Measurements from ENCODE around the gene CSPG4. TPM values are rescaled to one million over a fixed set of nuclear protein-coding genes. Genes with fewer than 3 reads are reported as not detected.
A peak's percentile ranks its signal among the peaks of the same experiment; 100 is the strongest.
"Not testable (repeated sequence)": the region's sequence is repeated elsewhere in the genome, so short reads cannot be mapped to it uniquely, and the experiment has no call there.

The CSPG4 gene
- total and polyA plus RNA-seq, 9 donors, result 3.3 to 30.0 (median 5.2) TPM

- DNase-seq, result peak in 1 of 5 donors; percentile 63
- not testable (repeated sequence) for H3K27ac ChIP-seq, H3K4me3 ChIP-seq, H3K36me3 ChIP-seq, H3K27me3 ChIP-seq, H3K9me3 ChIP-seq
- intact Hi-C loops (cut with DNase I), result loop anchor here in 1 of 4 donors (10.0 kb wide), 1 partner anchor 333 kb away; the partner anchor contains the start of gene MAN2C1
- H3K4me1 ChIP-seq (ENCODE audit: insufficient read depth), result peaks cover 20% of the 10 kb centered on the region
- WGBS, 3 donors, result 65 to 77% (median 66%) methylated on average over 15 to 21 of the region's 21 CpGs
These were observed 14.5 kb downstream of the CSPG4 start for GRCh38 chr15:75697974-75698747.

GRCh38 chr15:75697523-75697922 lies 15.1 kb downstream of the CSPG4 start:
- H3K4me3 ChIP-seq, result no peak overlapping the region
- intact Hi-C loops (cut with DNase I), result loop anchor here in 1 of 4 donors (10.0 kb wide), 1 partner anchor 333 kb away; the partner anchor contains the start of gene MAN2C1
- no peaks in the 10 kb centered on the region for H3K9me3 ChIP-seq
- H3K27ac ChIP-seq, result no peak overlapping the region
- no peaks in the 10 kb centered on the region for H3K27me3 ChIP-seq
- no peaks in the 10 kb centered on the region for H3K36me3 ChIP-seq
- peaks cover 20% of the 10 kb centered on the region for H3K4me1 ChIP-seq (ENCODE audit: insufficient read depth)
- TF ChIP-seq CTCF (IDR thresholded peaks at IDR 0.05), result no peak
- no peak for TF ChIP-seq POLR2A (IDR thresholded peaks at IDR 0.05)
- TF ChIP-seq EP300 (IDR thresholded peaks at IDR 0.05), result no peak
- peak in 1 of 5 donors; percentile 37 for DNase-seq
- 42 to 59% (median 49%) methylated on average over 7 of the region's 7 CpGs for WGBS, 3 donors

GRCh38 chr15:75696854-75697259 lies 15.8 kb downstream of the CSPG4 start:
- intact Hi-C loops (cut with DNase I), result loop anchor here in 1 of 4 donors (10.0 kb wide), 1 partner anchor 332 kb away; the partner anchor contains the start of gene MAN2C1
- no peaks in the 10 kb centered on the region for H3K36me3 ChIP-seq
- no peaks in the 10 kb centered on the region for H3K9me3 ChIP-seq
- WGBS, 3 donors, result 67 to 82% (median 75%) methylated on average over 11 of the region's 11 CpGs
- TF ChIP-seq EP300 (IDR thresholded peaks at IDR 0.05) (no peak), CTCF (IDR thresholded peaks at IDR 0.05) (no peak), POLR2A (IDR thresholded peaks at IDR 0.05) (no peak)
- peak overlapping the region; percentile 1 to 20 for H3K27ac ChIP-seq
- H3K4me1 ChIP-seq (ENCODE audit: insufficient read depth), result peaks cover 20% of the 10 kb centered on the region
- DNase-seq, result peak in 1 of 5 donors; percentile 33
- H3K4me3 ChIP-seq, result no peak overlapping the region
- H3K27me3 ChIP-seq, result no peaks in the 10 kb centered on the region

GRCh38 chr15:75696311-75696720 lies 16.3 kb downstream of the CSPG4 start:
- peak in 1 of 5 donors; percentile 42 for DNase-seq
- TF ChIP-seq EP300 (IDR thresholded peaks at IDR 0.05), result no peak
- no peak for TF ChIP-seq CTCF (IDR thresholded peaks at IDR 0.05)
- no peak for TF ChIP-seq POLR2A (IDR thresholded peaks at IDR 0.05)
- WGBS, 3 donors, result 71 to 86% (median 82%) methylated on average over 14 of the region's 14 CpGs
- H3K4me1 ChIP-seq (ENCODE audit: insufficient read depth), result peaks cover 20% of the 10 kb centered on the region
- intact Hi-C loops (cut with DNase I), result loop anchor here in 1 of 4 donors (10.0 kb wide), 1 partner anchor 332 kb away; the partner anchor contains the start of gene MAN2C1
- no peaks in the 10 kb centered on the region for H3K36me3 ChIP-seq
- no peaks in the 10 kb centered on the region for H3K9me3 ChIP-seq
- H3K27me3 ChIP-seq, result no peaks in the 10 kb centered on the region
- H3K4me3 ChIP-seq, result no peak overlapping the region
- H3K27ac ChIP-seq, result no peak overlapping the region

Measured in ovary (tissue), 9 donors.